Measurements from ENCODE around the gene NR5A2. TPM values are rescaled to one million over a fixed set of nuclear protein-coding genes. Genes with fewer than 3 reads are reported as not detected.
"Not testable (repeated sequence)": the region's sequence is repeated elsewhere in the genome, so short reads cannot be mapped to it uniquely, and the experiment has no call there.

The NR5A2 gene
- polyA plus RNA-seq, 3 donors = 0.03 to 0.31 TPM; not detected in 1

- H3K4me1 ChIP-seq (ENCODE audit: control insufficient read depth in 1 of 2, insufficient read depth in 2 of 2, low read length in 2 of 2) = peaks cover 28% of the 10 kb centered on the region in 2 donors
- H3K36me3 ChIP-seq (replicated peaks in 1 of 2; ENCODE audit: control insufficient read depth in 1 of 2, insufficient read depth in 2 of 2, low read length in 2 of 2) = no peaks in the 10 kb centered on the region
- intact Hi-C loops (cut with micrococcal nuclease) = no loop called here
- H3K79me2 ChIP-seq (ENCODE audit: insufficient read depth, low read length) = no peaks in the 10 kb centered on the region
- H3K9ac ChIP-seq (ENCODE audit: insufficient read depth, low read length, poor library complexity, severe bottlenecking) = no peak overlapping the region
- peaks cover 2% of the 10 kb centered on the region in 3 donors for H3K27me3 Mint-ChIP-seq (ENCODE audit: low read depth in 3 of 3)
- no peaks in the 10 kb centered on the region for H4K20me1 ChIP-seq (ENCODE audit: insufficient read depth, low read length)
- no peak overlapping the region for H2AFZ ChIP-seq (ENCODE audit: insufficient read depth, low read depth, low read length, poor library complexity, severe bottlenecking)
- no peak for TF ChIP-seq CTCF (IDR thresholded peaks at IDR 0.05)
- peaks cover 41% of the 10 kb centered on the region for H3K4me1 Mint-ChIP-seq
- H3K4me3 Mint-ChIP-seq = peak overlapping the region in 1 of 2 donors; percentile 64
- 0% methylated on average over 1 of the region's 4 CpGs for WGBS (ENCODE audit: insufficient coverage)
- peaks cover 0 to 2% of the 10 kb centered on the region in 2 donors for H3K36me3 Mint-ChIP-seq
- peak overlapping the region in 1 of 3 experiments; percentile 39 for H3K4me3 ChIP-seq (replicated peaks in 1 of 3; ENCODE audit: low read depth in 2 of 3, low read length in 3 of 3)
- peak; percentile 79 to 91 (median 85) for DNase-seq
- peaks cover 0 to 8% (median 2%) of the 10 kb centered on the region in 7 donors for H3K9me3 Mint-ChIP-seq
- peak overlapping the region in 1 of 2 donors; percentile 56 for H3K27ac ChIP-seq (ENCODE audit: low read depth in 1 of 2, low read length in 2 of 2)
- no peaks in the 10 kb centered on the region for H3K27me3 ChIP-seq (ENCODE audit: control insufficient read depth in 2 of 2, insufficient read depth in 2 of 2, low read length in 2 of 2)
- H3K9me3 ChIP-seq (replicated peaks in 1 of 2; ENCODE audit: control insufficient read depth in 1 of 2, insufficient read depth in 1 of 2, low read length in 2 of 2) = no peaks in the 10 kb centered on the region
- peak overlapping the region; percentile 74 to 93 (median 85) for H3K27ac Mint-ChIP-seq
- peak overlapping the region; percentile 38 for H3K4me2 ChIP-seq (replicated peaks; ENCODE audit: extremely low read depth, low read length, poor library complexity, severe bottlenecking)
These were observed 156.7 kb downstream of the NR5A2 start for GRCh38 chr1:200184196-200184595.

DNA sequence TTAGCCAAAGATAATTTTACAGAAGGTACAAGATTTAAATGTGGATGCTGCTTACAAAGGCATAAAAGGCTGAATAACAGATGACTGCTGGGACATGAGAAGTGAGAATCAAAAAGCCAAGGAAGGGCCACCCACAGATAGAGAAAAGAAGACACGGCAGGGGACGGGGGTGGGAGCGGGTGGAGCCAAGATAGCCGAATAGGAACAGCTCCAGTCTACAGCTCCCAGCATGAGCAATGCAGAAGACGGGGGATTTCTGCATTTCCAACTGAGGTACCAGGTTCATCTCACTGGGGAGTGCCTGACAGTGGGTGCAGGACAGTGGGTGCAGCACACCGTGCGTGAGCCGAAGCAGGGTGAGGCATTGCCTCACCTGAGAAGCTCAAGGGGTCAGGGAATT lies 157.7 kb downstream of the NR5A2 start:
- not testable (repeated sequence) for H4K20me1 ChIP-seq (ENCODE audit: insufficient read depth, low read length)

GRCh38 chr1:200187332-200187731 lies 159.8 kb downstream of the NR5A2 start:
- intact Hi-C loops (cut with micrococcal nuclease); H3K36me3 ChIP-seq (replicated peaks in 1 of 2; ENCODE audit: control insufficient read depth in 1 of 2, insufficient read depth in 2 of 2, low read length in 2 of 2); H3K9ac ChIP-seq (ENCODE audit: insufficient read depth, low read length, poor library complexity, severe bottlenecking); H3K27me3 Mint-ChIP-seq (ENCODE audit: low read depth in 3 of 3); H3K4me3 ChIP-seq (replicated peaks in 1 of 3; ENCODE audit: low read depth in 2 of 3, low read length in 3 of 3); H3K9me3 ChIP-seq (replicated peaks in 1 of 2; ENCODE audit: control insufficient read depth in 1 of 2, insufficient read depth in 1 of 2, low read length in 2 of 2); H3K36me3 Mint-ChIP-seq; H3K27me3 ChIP-seq (ENCODE audit: control insufficient read depth in 2 of 2, insufficient read depth in 2 of 2, low read length in 2 of 2); DNase-seq; H4K20me1 ChIP-seq (ENCODE audit: insufficient read depth, low read length); H3K4me2 ChIP-seq (replicated peaks; ENCODE audit: extremely low read depth, low read length, poor library complexity, severe bottlenecking); H2AFZ ChIP-seq (ENCODE audit: insufficient read depth, low read depth, low read length, poor library complexity, severe bottlenecking); H3K27ac ChIP-seq (ENCODE audit: low read depth in 1 of 2, low read length in 2 of 2); H3K79me2 ChIP-seq (ENCODE audit: insufficient read depth, low read length); H3K4me3 Mint-ChIP-seq; H3K27ac Mint-ChIP-seq: not testable (repeated sequence)
- H3K4me1 ChIP-seq (ENCODE audit: control insufficient read depth in 1 of 2, insufficient read depth in 2 of 2, low read length in 2 of 2) = peaks cover 28% of the 10 kb centered on the region in 2 donors
- Mint-ChIP-seq H3K4me1 (peaks cover 40% of the 10 kb centered on the region), H3K9me3 (peaks cover 0 to 10% (median 2%) of the 10 kb centered on the region in 7 donors)
- no CpG with 5 or more reads among the region's 2 CpGs for WGBS (ENCODE audit: insufficient coverage)

More for the DNA sequence above, 157.7 kb downstream of the NR5A2 start:
- H3K4me3 Mint-ChIP-seq; H3K36me3 Mint-ChIP-seq; H3K9ac ChIP-seq (ENCODE audit: insufficient read depth, low read length, poor library complexity, severe bottlenecking); H3K27me3 Mint-ChIP-seq (ENCODE audit: low read depth in 3 of 3); H3K4me3 ChIP-seq (replicated peaks in 1 of 3; ENCODE audit: low read depth in 2 of 3, low read length in 3 of 3); H3K27me3 ChIP-seq (ENCODE audit: control insufficient read depth in 2 of 2, insufficient read depth in 2 of 2, low read length in 2 of 2); intact Hi-C loops (cut with micrococcal nuclease); H3K9me3 ChIP-seq (replicated peaks in 1 of 2; ENCODE audit: control insufficient read depth in 1 of 2, insufficient read depth in 1 of 2, low read length in 2 of 2); H3K36me3 ChIP-seq (replicated peaks in 1 of 2; ENCODE audit: control insufficient read depth in 1 of 2, insufficient read depth in 2 of 2, low read length in 2 of 2); H2AFZ ChIP-seq (ENCODE audit: insufficient read depth, low read depth, low read length, poor library complexity, severe bottlenecking); H3K79me2 ChIP-seq (ENCODE audit: insufficient read depth, low read length); DNase-seq; H3K9me3 Mint-ChIP-seq: not testable (repeated sequence)
- WGBS (ENCODE audit: insufficient coverage) = 41% methylated on average over 8 of the region's 8 CpGs
- H3K4me2 ChIP-seq (replicated peaks; ENCODE audit: extremely low read depth, low read length, poor library complexity, severe bottlenecking) = peak overlapping the region; percentile 38
- Mint-ChIP-seq H3K4me1 (peaks cover 41% of the 10 kb centered on the region), H3K27ac (peak overlapping the region; percentile 31 to 93 (median 75))
- H3K27ac ChIP-seq (ENCODE audit: low read depth in 1 of 2, low read length in 2 of 2) = peak overlapping the region in 1 of 2 donors; percentile 14
- peaks cover 28% of the 10 kb centered on the region in 2 donors for H3K4me1 ChIP-seq (ENCODE audit: control insufficient read depth in 1 of 2, insufficient read depth in 2 of 2, low read length in 2 of 2)
